HG02571 (cell line): ENCODE measurements around the gene RCAN1.

Experiments
- ATAC-seq: cut with Tn5 transposase; IDR thresholded peaks from one replicate; pipeline ENCODE4 v1.9.1; 2021; ENCODE audit warnings: mild to moderate bottlenecking, moderate library complexity; ENCODE audit not compliant: unreplicated experiment

The RCAN1 gene

DNA sequence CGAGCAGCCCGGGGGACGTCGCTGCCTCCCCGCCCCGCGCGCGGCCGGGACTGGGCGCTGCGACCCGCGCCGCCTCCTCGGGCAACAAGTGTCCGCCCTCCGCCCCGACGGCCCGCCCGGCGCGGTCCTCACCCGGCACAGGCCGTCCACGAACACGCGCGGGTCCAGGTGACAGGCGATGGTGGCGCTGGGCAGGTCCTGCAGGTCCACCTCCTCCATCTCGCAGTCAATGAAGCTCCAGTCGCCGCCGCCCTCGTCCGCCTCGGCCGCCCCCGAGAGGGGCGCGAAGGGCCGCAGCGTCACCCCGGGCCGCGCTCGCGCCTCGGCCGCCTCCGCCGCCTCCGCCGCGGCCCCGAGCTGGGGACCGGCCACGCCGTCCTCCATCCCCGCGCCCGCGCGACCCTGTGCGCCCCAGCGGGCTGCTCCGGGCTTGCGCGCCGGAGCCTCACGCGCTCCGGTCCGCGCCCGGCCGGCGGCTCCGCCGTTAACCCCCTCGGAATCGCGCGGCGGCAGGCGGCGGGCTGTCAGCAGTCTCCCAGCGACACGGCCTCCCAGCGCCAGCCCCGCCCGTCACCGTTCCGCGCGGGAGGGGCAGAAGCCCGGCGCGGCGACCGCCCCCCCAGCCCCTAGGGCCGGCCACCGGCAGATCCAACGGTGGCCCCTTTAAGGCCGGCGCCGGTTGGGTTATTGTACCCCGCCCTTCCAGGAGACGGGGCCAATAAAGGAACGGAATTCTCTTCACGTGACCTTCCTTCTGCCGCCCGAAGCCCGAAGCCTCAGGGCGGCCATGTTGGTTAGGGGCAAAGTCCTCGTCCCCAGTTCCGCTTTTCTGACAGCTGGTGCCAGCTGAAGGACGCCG lies at the start of gene RCAN1:
RCAN1 (minus strand) TSS at position 486 of the 859 bp plus-strand sequence; CDS start at position 384, 102 bp downstream.
- ATAC-seq: peak; percentile 98

DNA sequence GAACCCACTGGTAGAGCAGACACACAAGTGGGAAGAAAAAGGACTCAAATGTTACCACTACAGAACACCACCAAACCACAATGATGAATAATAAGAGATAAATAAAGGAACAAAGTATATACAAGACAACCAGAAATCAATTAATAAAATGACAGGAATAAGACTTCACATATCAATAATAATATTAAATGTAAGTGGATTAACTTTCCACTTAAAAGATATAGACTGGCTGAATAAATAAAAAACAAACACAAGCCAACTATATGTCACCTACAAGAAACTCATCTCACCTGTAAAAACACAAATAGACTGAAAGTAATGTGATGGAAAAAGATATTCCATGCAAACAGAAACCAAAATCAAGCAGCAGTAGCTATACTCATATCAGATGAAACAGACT lies 46.9 kb upstream of the RCAN1 start:
- ATAC-seq: no peak

- ATAC-seq: no peak
Observed at GRCh38 chr21:34653522-34653921, 38.6 kb upstream of the RCAN1 start.

GRCh38 chr21:34651642-34652041 lies 36.7 kb upstream of the RCAN1 start:
- no peak for ATAC-seq

- ATAC-seq: no peak
Observed at GRCh38 chr21:34650861-34651431, 36.0 kb upstream of the RCAN1 start.

DNA sequence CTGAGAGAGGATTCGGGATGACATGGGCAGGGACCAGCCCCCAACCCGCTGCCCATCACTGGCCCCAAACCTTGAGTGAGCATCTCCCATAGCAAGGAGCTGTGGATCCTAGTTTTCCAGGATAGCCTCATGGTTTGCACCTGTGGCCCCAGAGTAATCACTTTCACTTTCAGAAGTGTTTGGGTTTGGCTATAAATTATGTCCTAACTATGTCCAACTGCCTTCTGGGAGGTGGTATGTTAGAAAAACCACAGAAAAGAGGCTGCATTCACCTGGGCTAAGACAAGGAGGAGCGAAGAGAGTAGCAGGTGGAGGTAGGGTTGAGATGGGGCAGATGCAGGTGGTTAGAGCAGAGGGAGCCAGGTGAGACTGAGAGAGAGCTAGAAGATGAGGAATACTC lies 34.5 kb upstream of the RCAN1 start:
- no peak for ATAC-seq

DNA sequence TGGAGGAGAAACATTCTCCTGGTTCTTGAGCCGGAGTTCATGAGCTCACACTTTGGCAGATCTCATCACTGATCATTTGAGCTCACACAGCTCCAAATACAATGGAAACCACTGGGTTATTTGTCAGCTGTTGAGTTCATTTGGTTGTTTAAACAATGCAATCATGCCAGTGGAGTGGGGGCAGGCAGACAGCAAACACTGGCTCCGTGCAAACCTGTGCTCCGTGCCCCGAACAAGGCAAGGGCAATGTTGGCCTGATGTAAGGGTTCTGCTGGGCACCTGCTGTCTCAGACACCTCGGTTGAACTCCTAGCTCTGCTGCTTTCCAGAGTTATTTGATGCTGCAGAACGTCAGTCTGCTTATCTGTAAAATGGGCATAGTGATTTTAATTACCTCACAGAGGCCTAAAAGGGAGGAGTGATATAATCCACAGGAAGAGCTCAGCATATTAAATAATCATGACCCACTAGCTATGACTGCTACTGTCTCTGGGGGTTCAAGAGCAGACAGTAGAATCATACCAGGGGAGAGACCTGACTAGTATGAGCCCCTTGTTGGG lies 33.9 kb upstream of the RCAN1 start:
- ATAC-seq: no peak

DNA sequence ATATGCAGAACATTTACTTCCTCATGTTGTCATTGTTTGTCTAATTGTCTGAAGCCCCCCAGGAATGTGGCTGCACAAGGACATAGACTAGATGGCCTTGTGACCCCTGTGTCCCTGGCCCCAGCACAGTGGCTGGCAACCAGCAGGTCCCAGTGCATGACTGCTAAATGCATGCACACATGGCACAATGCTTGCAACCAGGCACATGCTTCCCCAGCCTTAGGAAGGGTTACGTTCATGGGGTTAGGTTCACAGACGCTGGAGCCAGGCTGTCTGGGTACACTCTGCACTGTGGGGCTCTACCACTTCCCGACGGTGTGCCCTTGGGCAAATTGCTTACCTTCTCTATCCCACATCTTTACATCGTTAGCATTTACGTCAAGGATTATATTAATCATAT lies 32.6 kb upstream of the RCAN1 start:
- ATAC-seq: no peak

DNA sequence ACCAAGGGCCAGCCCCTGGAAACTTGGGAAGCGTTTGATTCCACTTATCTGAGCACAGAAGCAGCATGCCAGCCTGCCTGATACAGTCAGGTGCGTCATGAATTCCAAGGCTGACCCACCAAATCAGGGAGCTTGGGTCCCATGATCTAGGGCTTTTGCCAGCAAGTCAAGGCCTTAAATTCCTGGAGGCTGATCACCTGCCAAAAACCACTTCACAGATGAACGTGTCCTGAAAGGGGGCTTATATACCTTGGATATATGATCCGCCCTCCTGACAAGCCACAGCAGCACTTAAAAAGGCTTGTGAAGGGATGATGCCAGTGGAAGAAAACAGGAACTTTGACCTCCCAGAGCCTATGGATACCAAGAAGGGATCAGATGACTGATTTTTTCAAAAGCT lies 29.9 kb upstream of the RCAN1 start:
- no peak for ATAC-seq

GRCh38 chr21:34642211-34643075 lies 27.5 kb upstream of the RCAN1 start:
- no peak for ATAC-seq

- ATAC-seq: no peak
Observed at GRCh38 chr21:34640858-34641257, 25.9 kb upstream of the RCAN1 start.

GRCh38 chr21:34639882-34640788 lies 25.2 kb upstream of the RCAN1 start:
- no peak for ATAC-seq

DNA sequence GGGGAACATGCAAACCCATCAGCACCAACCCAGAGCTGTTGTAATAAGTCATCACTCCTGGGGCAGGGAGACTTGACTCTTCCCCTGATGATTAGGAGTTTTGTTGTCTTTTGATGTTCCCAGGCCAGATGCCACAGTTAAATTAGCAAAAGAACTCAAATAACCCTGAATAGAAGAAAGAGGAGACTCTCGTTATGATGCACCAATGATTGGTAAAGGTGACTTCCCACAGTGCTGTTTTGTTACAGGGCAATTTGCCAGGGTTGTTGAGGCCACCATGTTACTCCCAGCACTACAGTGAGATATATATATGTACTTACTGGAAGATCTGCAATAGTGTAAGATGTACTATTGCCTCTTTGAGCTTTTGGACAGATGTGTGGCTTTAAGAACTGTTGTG lies 24.3 kb upstream of the RCAN1 start:
- ATAC-seq: no peak

GRCh38 chr21:34636961-34637360 lies 22.0 kb upstream of the RCAN1 start:
- no peak for ATAC-seq

- ATAC-seq: no peak
Observed at GRCh38 chr21:34635307-34635706, 20.4 kb upstream of the RCAN1 start.

GRCh38 chr21:34632498-34632897 lies 17.6 kb upstream of the RCAN1 start:
- no peak for ATAC-seq

GRCh38 chr21:34630536-34631143 lies 15.7 kb upstream of the RCAN1 start:
- ATAC-seq: no peak

GRCh38 chr21:34626131-34626530 lies 11.2 kb upstream of the RCAN1 start:
- ATAC-seq: no peak

DNA sequence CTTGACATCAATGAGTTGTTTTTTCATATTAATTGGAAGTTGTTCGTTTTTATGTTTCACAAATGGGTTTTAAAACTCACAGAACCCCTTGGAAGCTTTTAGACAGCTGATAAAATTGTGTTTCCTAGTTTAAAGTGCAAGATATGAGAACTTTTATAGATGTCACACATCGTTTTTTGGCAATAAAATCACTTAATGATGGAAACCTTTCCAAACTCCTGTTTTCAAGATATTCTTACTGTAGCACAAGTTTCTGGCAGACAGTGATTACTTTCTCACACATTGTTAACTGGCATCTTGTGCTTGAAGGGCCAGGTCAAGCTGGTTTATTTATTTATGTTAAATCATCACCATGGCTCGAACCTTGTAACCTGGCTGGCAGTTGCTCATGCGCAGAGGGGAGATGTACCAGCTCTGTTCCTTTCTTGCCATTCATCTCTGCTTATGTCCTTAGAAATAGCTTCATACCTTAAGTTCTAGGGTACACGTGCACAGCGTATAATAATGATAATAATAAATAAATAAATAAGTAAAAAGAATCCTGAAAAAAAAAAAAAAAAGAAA lies 10.2 kb upstream of the RCAN1 start:
- no peak for ATAC-seq
